HepG2 (cell line): Measurements from ENCODE around the gene PCGF2. TPM values are rescaled to one million over a fixed set of nuclear protein-coding genes. Genes with fewer than 3 reads are reported as not detected.

Experiments
- ASH2L ChIP-seq: fragments of 300-600, 200-600 bp; sonication (generic); IDR thresholded peaks from 2 replicates; pipeline ENCODE4 v1.7.0; 2017; ENCODE audit warnings: low read depth, mild to moderate bottlenecking, moderate library complexity, mixed read lengths, low read length; ENCODE audit not compliant: insufficient read length
- ATF5 ChIP-seq: sonication (generic); formaldehyde crosslinking; IDR thresholded peaks from 2 replicates; pipeline ENCODE4 v1.4.0; 2020; ENCODE audit warnings: mild to moderate bottlenecking, low read depth, missing genetic modification reagents
- GPN1 ChIP-seq: sonication (generic); formaldehyde crosslinking; IDR thresholded peaks from 2 replicates; pipeline ENCODE4 v1.5.1; 2020; ENCODE audit warnings: missing genetic modification reagents, borderline replicate concordance
- HHEX ChIP-seq: IDR thresholded peaks from 2 replicates; pipeline ENCODE4 v1.6.1; 2016; ENCODE audit warnings: control low read depth
- HNRNPLL ChIP-seq: fragments of 200-400 bp; formaldehyde crosslinking; IDR thresholded peaks from 2 replicates; pipeline ENCODE4 v1.6.1; 2017; ENCODE audit warnings: mild to moderate bottlenecking, low read depth, low read length; ENCODE audit not compliant: poor library complexity, severe bottlenecking
- MXD4 ChIP-seq: IDR thresholded peaks from 2 replicates; pipeline ENCODE4 v1.6.1; 2016; ENCODE audit warnings: mild to moderate bottlenecking, missing biosample characterization, missing genetic modification reagents
- PHF8 ChIP-seq: sonication (generic); formaldehyde crosslinking; IDR thresholded peaks from 2 replicates; pipeline ENCODE4 v1.5.0; 2020; ENCODE audit warnings: missing genetic modification reagents
- PRDM10 ChIP-seq: sonication (generic); formaldehyde crosslinking; IDR thresholded peaks from 2 replicates; pipeline ENCODE4 v1.4.0; 2020; ENCODE audit warnings: low read depth, missing genetic modification reagents
- RARG ChIP-seq: sonication (generic); formaldehyde crosslinking; IDR thresholded peaks from 2 replicates; pipeline ENCODE4 v1.4.0; 2020; ENCODE audit warnings: low read depth, mild to moderate bottlenecking, missing genetic modification reagents
- REXO4 ChIP-seq: sonication (generic); formaldehyde crosslinking; IDR thresholded peaks from 2 replicates; pipeline ENCODE4 v1.8.0; 2022; ENCODE audit warnings: missing genetic modification reagents, mild to moderate bottlenecking, borderline replicate concordance
- SUZ12 ChIP-seq: fragments of 150-350 bp; IDR thresholded peaks from 2 replicates; pipeline ENCODE4 v1.6.1; 2014; ENCODE audit warnings: low read depth, low read length
- THAP9 ChIP-seq: sonication (generic); formaldehyde crosslinking; IDR thresholded peaks from 2 replicates; pipeline ENCODE4; 2020; ENCODE audit warnings: missing genetic modification reagents, mild to moderate bottlenecking, borderline replicate concordance
- U2AF1 ChIP-seq: fragments of 200-400 bp; formaldehyde crosslinking; optimal IDR thresholded peaks from 2 replicates; pipeline ENCODE3; 2017; ENCODE audit warnings: mild to moderate bottlenecking, low read depth, low read length
- ZBTB21 ChIP-seq: sonication (generic); formaldehyde crosslinking; IDR thresholded peaks from 2 replicates; pipeline ENCODE4 v1.4.0; 2020; ENCODE audit warnings: missing genetic modification reagents
- ZBTB7A ChIP-seq: sonication (generic); formaldehyde crosslinking; IDR thresholded peaks from 2 replicates; pipeline ENCODE4 v1.8.0; 2022; ENCODE audit warnings: mild to moderate bottlenecking, missing genetic modification reagents
- ZHX1 ChIP-seq: sonication (generic); formaldehyde crosslinking; IDR thresholded peaks from 2 replicates; pipeline ENCODE4 v1.8.1; 2022; ENCODE audit warnings: low read depth, mild to moderate bottlenecking, missing genetic modification reagents
- ZNF788 ChIP-seq: sonication (generic); formaldehyde crosslinking; IDR thresholded peaks from 2 replicates; pipeline ENCODE4 v1.5.0; 2020; ENCODE audit warnings: mild to moderate bottlenecking, missing genetic modification reagents, borderline replicate concordance
- polyA plus RNA-seq, 8 experiments: library from polyadenylated mRNA; depleted of rRNA in 3 of 8; stranded (reverse) in 7 of 8; unstranded in 1 of 8; fragments of >200 nt; fragmentation: Illumina TruSeq in 4 of 8; extraction: Trizol in 4 of 8; gene quantifications; 2 replicates each; pipeline versions ENCODE4 v1.2.1 to v1.2.3, GENCODE V29; 2011 to 2016; ENCODE audit warnings: low read depth in 4 of 8, missing spikeins in 1 of 8, mixed read lengths in 1 of 8; ENCODE audit not compliant: insufficient read depth in 1 of 8
- total RNA-seq, 5 experiments: library from RNA; depleted of rRNA; stranded (reverse); fragments of >200 nt; fragmentation: Illumina TruSeq; extraction: Trizol; gene quantifications; 2 replicates each; pipeline ENCODE4 v1.2.3, GENCODE V29; 2016; ENCODE audit warnings: low read depth in 1 of 5

The PCGF2 gene
- total and polyA plus RNA-seq, 2 of the 13 experiments (the other 11 are each of a cell fraction or from before 2014, with no cell fraction given), result 11.6 to 29.4 TPM

- no peak for TF ChIP-seq U2AF1
- TF ChIP-seq ATF5 (CRISPR knock-in tag), result 0 out of 2 replicates have a peak, but pooled peaks have one; percentile 47
- peak; percentile 1 for TF ChIP-seq ASH2L
- TF ChIP-seq ZHX1 (CRISPR knock-in tag), result 0 out of 2 replicates have a peak, but pooled peaks have one; percentile 6
- no peak for TF ChIP-seq RARG (CRISPR knock-in tag)
- TF ChIP-seq PRDM10 (CRISPR knock-in tag), result peak; percentile 65; the same call in 1 of the 2 replicates
- peak; percentile 65; the same call in 1 of the 2 replicates for TF ChIP-seq ZNF788 (CRISPR knock-in tag)
- TF ChIP-seq HNRNPLL, result peak; percentile 57
- TF ChIP-seq SUZ12, result no peak
- peak; percentile 56; the same call in 1 of the 2 replicates for TF ChIP-seq PHF8 (CRISPR knock-in tag)
- TF ChIP-seq HHEX (CRISPR knock-in tag), result peak; percentile 58; the same call in 1 of the 2 replicates
- TF ChIP-seq THAP9 (CRISPR knock-in tag), result peak; percentile 93
- no peak for TF ChIP-seq ZBTB21 (CRISPR knock-in tag)
- TF ChIP-seq GPN1 (CRISPR knock-in tag), result 0 out of 2 replicates have a peak, but pooled peaks have one; percentile 49
- 0 out of 2 replicates have a peak, but pooled peaks have one; percentile 39 for TF ChIP-seq REXO4 (CRISPR knock-in tag)
- TF ChIP-seq MXD4, result 0 out of 2 replicates have a peak, but pooled peaks have one; percentile 26
- TF ChIP-seq ZBTB7A, result peak; percentile 96
Measured at GRCh38 chr17:38747463-38748148, 530 bp downstream of the PCGF2 start (continued).
